K562 (cell line): ENCODE measurements around the gene PIGC. TPM values are rescaled to one million over a fixed set of nuclear protein-coding genes. Genes with fewer than 3 reads are reported as not detected.

ENCODE experiments used
- ATAC-seq: fragments of 200-7000 bp; cut with Tn5 transposase; 3 replicates; pipeline ENCODE4 v1.9.1; 2020; ENCODE audit warnings: moderate library complexity
- BruUV-seq: library from RNA; stranded (reverse); fragments of 400-500 nt; replicated peaks from 2 replicates; lab custom pipeline; 2021; lab: Mats Ljungman, UMichigan
- CTCF ChIA-PET: fragments of 300-600 bp; formaldehyde crosslinking; extraction: SDS; loops from one replicate; lab custom pipeline; 2021; ENCODE audit warnings: low intra/inter-chr PET ratio; lab: Yijun Ruan, JAX
- POLR2A ChIA-PET: fragments of 300-600, 350-650 bp; sonication (Branson Sonifier 250); formaldehyde crosslinking; extraction: SDS; loops from one replicate; lab custom pipeline; 2021; ENCODE audit warnings: antibody characterized with exemption, inconsistent platforms; lab: Yijun Ruan, JAX
- DNase-seq, 4 experiments: peaks; one replicate each; pipeline versions ENCODE4 v3.0.0 to v3.0.0-alpha.2; 2011 to 2018; ENCODE audit warnings: low spot score in 3 of 4, mixed read lengths in 3 of 4; ENCODE audit errors: extremely low read depth in 1 of 4
- FAIRE-seq: peaks from 2 replicates; lab custom pipeline; 2011; peaks lifted over from hg19 to GRCh38; lab: Jason Lieb, UNC
- H2AFZ ChIP-seq: 2 replicates; pipeline ENCODE4 v1.6.0; 2011; ENCODE audit warnings: low read depth, low read length, control low read depth, inconsistent platforms
- H3K27ac ChIP-seq: fragments of 200-600 bp; 3 replicates; pipeline ENCODE4 v1.8.0; 2011; ENCODE audit warnings: low read depth, mild to moderate bottlenecking, control low read depth, inconsistent platforms, low read length, moderate library complexity, mixed read lengths; ENCODE audit errors: extremely low read depth
- H3K27me3 ChIP-seq, 2 experiments: fragments of 300-600 bp in 1 of 2; 2 replicates in 1 of 2; 3 replicates in 1 of 2; pipeline versions ENCODE4 v1.6.0 to v1.8.0; 2011; ENCODE audit warnings: inconsistent platforms in 2 of 2, low read length in 2 of 2, mild to moderate bottlenecking in 1 of 2, mixed read lengths in 1 of 2, moderate library complexity in 1 of 2; ENCODE audit not compliant: control insufficient read depth in 2 of 2, insufficient read depth in 2 of 2
- H3K36me3 ChIP-seq: fragments of 300-600 bp; 3 replicates; pipeline ENCODE4 v1.8.0; 2011; ENCODE audit warnings: mild to moderate bottlenecking, low read length, inconsistent platforms; ENCODE audit not compliant: control insufficient read depth, insufficient read depth
- H3K4me1 ChIP-seq, 2 experiments: fragments of 200-600 bp in 1 of 2; replicated peaks in 1 of 2; 2 replicates in 1 of 2; 3 replicates in 1 of 2; pipeline versions ENCODE4 v1.5.1 to v1.8.0; 2011; ENCODE audit warnings: inconsistent platforms in 2 of 2, low read length in 2 of 2, mild to moderate bottlenecking in 1 of 2, mixed read lengths in 1 of 2, moderate library complexity in 1 of 2; ENCODE audit not compliant: control insufficient read depth in 2 of 2, insufficient read depth in 2 of 2
- H3K4me2 ChIP-seq: 2 replicates; pipeline ENCODE4 v1.6.1; 2011; ENCODE audit warnings: low read length, control low read depth, inconsistent platforms, mixed read lengths; ENCODE audit not compliant: insufficient read depth
- H3K4me3 ChIP-seq: fragments of 200-600 bp; sonication (generic), shearing (Covaris generic); 2 replicates; pipeline ENCODE4 v1.5.1; 2016; ENCODE audit warnings: control low read depth, inconsistent platforms
- H3K79me2 ChIP-seq: fragments of 200-600 bp; 3 replicates; pipeline ENCODE4 v1.8.0; 2011; ENCODE audit warnings: low read length, inconsistent platforms; ENCODE audit not compliant: control insufficient read depth, insufficient read depth
- H3K9ac ChIP-seq, 2 experiments: 2 replicates each; pipeline versions ENCODE4 v1.6.0 to v1.6.1; 2011; ENCODE audit warnings: low read depth in 2 of 2, low read length in 2 of 2, control low read depth in 1 of 2, inconsistent platforms in 1 of 2, mild to moderate bottlenecking in 1 of 2, mixed read lengths in 1 of 2; ENCODE audit not compliant: insufficient read depth in 1 of 2
- H3K9me1 ChIP-seq: one replicate; pipeline ENCODE4 v1.6.0; 2011; ENCODE audit warnings: inconsistent platforms, mild to moderate bottlenecking, low read length, moderate library complexity; ENCODE audit not compliant: control insufficient read depth, insufficient read depth
- H3K9me3 ChIP-seq: replicated peaks from 2 replicates; pipeline ENCODE4 v1.5.1; 2011; ENCODE audit warnings: low read depth, low read length, inconsistent platforms; ENCODE audit not compliant: control insufficient read depth, insufficient read depth
- H4K20me1 ChIP-seq: replicated peaks from 2 replicates; pipeline ENCODE4 v1.6.1; 2011; ENCODE audit warnings: low read length, inconsistent platforms, mixed read lengths; ENCODE audit not compliant: control insufficient read depth, insufficient read depth
- C11orf30 ChIP-seq: fragments of 450-650 bp; IDR thresholded peaks from 2 replicates; pipeline ENCODE4 v1.6.1; 2016; ENCODE audit warnings: low read depth, mild to moderate bottlenecking
- CEBPB ChIP-seq: fragments of 450-650 bp; IDR thresholded peaks from 2 replicates; pipeline ENCODE4 v1.6.1; 2016; ENCODE audit warnings: missing genetic modification characterization, missing compliant biosample characterization
- CHD1 ChIP-seq: fragments of 200-600 bp; sonication (generic); IDR thresholded peaks from one replicate; pipeline ENCODE4 v1.6.1; 2012; ENCODE audit warnings: mild to moderate bottlenecking, moderate library complexity, low read length, inconsistent platforms
- E2F8 ChIP-seq: fragments of 450-650 bp; IDR thresholded peaks from 2 replicates; pipeline ENCODE4 v1.7.1; 2018; ENCODE audit warnings: mild to moderate bottlenecking, low read depth; ENCODE audit not compliant: partially characterized antibody
- MAFG ChIP-seq: fragments of 450-650 bp; conservative IDR thresholded peaks from 2 replicates; pipeline ENCODE4 v1.6.1; 2016; ENCODE audit warnings: missing genetic modification characterization, missing compliant biosample characterization
- NFE2 ChIP-seq: IDR thresholded peaks from 2 replicates; pipeline ENCODE4 v1.6.1; 2014; ENCODE audit warnings: antibody characterized with exemption, low read depth
- XRCC4 ChIP-seq: IDR thresholded peaks from one replicate; pipeline ENCODE4 v1.6.1; 2011; ENCODE audit not compliant: insufficient read depth, insufficient read length; ENCODE audit errors: extremely low read depth
- ZNF316 ChIP-seq: fragments of 450-650 bp; IDR thresholded peaks from 2 replicates; pipeline ENCODE4 v1.6.1; 2016
- WGBS: fragments of 100-300 bp; shearing (Covaris generic); methylation state at CpG from one replicate; pipeline ENCODE4 v1.1.6; 2016; ENCODE audit warnings: low coverage, mixed read lengths; ENCODE audit not compliant: insufficient coverage; ENCODE audit errors: missing lambda C conversion rate; 5-methylcytosine and 5-hydroxymethylcytosine counted together
- in situ Hi-C: fragments of 300-500 bp; cut with MboI; formaldehyde crosslinking; loops from 4 replicates; pipeline ENCODE4 v1.15.0; 2018; ENCODE audit warnings: inconsistent platforms, mixed read lengths
- intact Hi-C: fragments of 100-400 bp; cut with micrococcal nuclease; formaldehyde crosslinking; loops from 2 replicates; pipeline ENCODE4 v1.14.2; 2022
- polyA plus RNA-seq, 8 experiments: library from polyadenylated mRNA; depleted of rRNA in 4 of 8; stranded (reverse) in 5 of 8; unstranded in 3 of 8; fragments of >200 nt; fragmentation: Nextera tagmentation in 2 of 8; fragmentation: Illumina TruSeq in 1 of 8; extraction: Ambion mirVana in 2 of 8; extraction: Trizol in 1 of 8; gene quantifications; 2 replicates each; pipeline versions ENCODE4 v1.2.1 to v1.2.3, GENCODE V29; 2011 to 2014; ENCODE audit warnings: inconsistent platforms in 1 of 8, missing spikeins in 1 of 8
- total RNA-seq, 7 experiments: library from RNA; depleted of rRNA in 6 of 7; stranded (reverse); fragments of >200 nt in 6 of 7; fragmentation: Illumina TruSeq in 2 of 7; extraction: Trizol in 2 of 7; gene quantifications; 2 replicates each; pipeline versions ENCODE4 v1.2.1 to v1.2.3, GENCODE V29; 2011 to 2021; ENCODE audit warnings: low replicate concordance in 1 of 7

The PIGC gene
- total and polyA plus RNA-seq, 9 of the 15 experiments (the other 6 are each of a cell fraction or from before 2014, with no cell fraction given): 30.5 to 97.9 (median 54.7) TPM

DNA sequence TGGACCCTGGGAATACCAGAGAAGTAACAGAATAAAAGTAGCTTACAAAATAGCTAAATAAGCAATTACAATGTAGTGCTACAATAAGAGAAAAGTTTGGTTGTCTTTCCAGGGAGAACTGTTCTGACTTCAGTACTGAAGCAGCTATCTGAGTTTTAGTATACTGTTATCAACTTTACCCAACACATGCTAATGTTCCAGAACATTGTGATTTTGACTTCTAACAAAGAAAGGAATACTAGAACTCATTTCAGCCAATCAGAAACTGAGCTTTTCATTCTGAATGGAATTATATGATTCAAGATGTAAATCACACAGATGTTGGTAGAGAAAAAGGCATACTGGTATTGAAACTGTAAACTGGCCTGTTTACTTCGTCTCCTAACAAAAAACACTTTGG lies 23.5 kb downstream of the PIGC start, which contains the start of gene C1orf105:
Gene C1orf105 (plus strand): TSS at position 301 of the 400 bp plus-strand sequence. CDS start 201 bp downstream, outside the sequence.
- Histone ChIP-seq H3K27me3 (no peaks in the 10 kb centered on the region; a peak in 1 of 5 replicates), H3K9me3 (no peaks in the 10 kb centered on the region), H4K20me1 (no peaks in the 10 kb centered on the region), H3K79me2 (no peaks in the 10 kb centered on the region), H2AFZ (no peak within 1 kb of the TSS), H3K36me3 (no peaks in the 10 kb centered on the region), H3K27ac (no peak within 1 kb of the TSS), H3K4me1 (peaks cover 0 to 7% of the 10 kb centered on the region in 2 experiments; a peak in 2 of 5 replicates), H3K4me3 (no peak within 1 kb of the TSS), H3K9me1 (no peaks in the 10 kb centered on the region), H3K4me2 (no peak within 1 kb of the TSS), H3K9ac (no peak within 1 kb of the TSS)
- ChIA-PET POLR2A (interaction anchor here (0.5 to 1.2 kb wide), 3 partner anchors 11 to 134 kb away, joined by 3 to 4 read pairs (median 3); no protein-coding TSS in a partner anchor), CTCF (no interaction called here)
- DNase-seq (no peak), ATAC-seq (no peak), FAIRE-seq (no peak)
- in situ Hi-C loops: no loop called here
- intact Hi-C loops: loop anchor here (10.0 kb wide), 2 partner anchors 776 to 784 kb away; partner anchors contain the start of gene TNFSF4
- no peak for TF ChIP-seq NFE2
- TF ChIP-seq C11orf30: peak; percentile 45
- TF ChIP-seq MAFG (tag): 0 out of 2 replicates have a peak, but pooled peaks have one; percentile 8
- TF ChIP-seq XRCC4: no peak
- TF ChIP-seq ZNF316: peak; percentile 48
- WGBS: 0% methylated on average over 1 of the region's 1 CpG
- no TSS peak for BruUV-seq

GRCh38 chr1:172417557-172417956 lies 26.3 kb downstream of the PIGC start:
- CTCF ChIA-PET: no interaction called here
- no peak overlapping the region for H3K27ac ChIP-seq
- H3K27me3 ChIP-seq: no peaks in the 10 kb centered on the region; a peak in 1 of 5 replicates
- no peaks in the 10 kb centered on the region for H3K79me2 ChIP-seq
- FAIRE-seq (no peak), DNase-seq (no peak), ATAC-seq (no peak)
- H3K4me2 ChIP-seq: no peak overlapping the region
- H3K4me1 ChIP-seq: no peaks in the 10 kb centered on the region
- no peak overlapping the region for H3K9ac ChIP-seq
- no peaks in the 10 kb centered on the region for H3K9me3 ChIP-seq
- BruUV-seq: no TSS peak
- H3K36me3 ChIP-seq: no peaks in the 10 kb centered on the region
- no peak overlapping the region for H3K4me3 ChIP-seq
- no peak overlapping the region for H2AFZ ChIP-seq
- no peak for TF ChIP-seq CHD1
- peak; percentile 29; the same call in 1 of the 2 replicates for TF ChIP-seq CEBPB
- no peak for TF ChIP-seq E2F8
- no peaks in the 10 kb centered on the region for H3K9me1 ChIP-seq
- intact Hi-C loops (no loop called here), in situ Hi-C loops (no loop called here)
- no peaks in the 10 kb centered on the region for H4K20me1 ChIP-seq
- 0% methylated on average over 1 of the region's 1 CpG for WGBS
- POLR2A ChIA-PET: interaction anchor here (0.7 to 1.5 kb wide), 4 partner anchors 8 to 59 kb away, joined by 3 to 6 read pairs (median 4); no protein-coding TSS in a partner anchor
